WTC11 (cell line): ENCODE results near the gene RASL11A. TPM values are rescaled to one million over a fixed set of nuclear protein-coding genes. Genes with fewer than 3 reads are reported as not detected.
A peak's percentile ranks its signal among the peaks of the same experiment; 100 is the strongest.
"Not testable (repeated sequence)": the region's sequence is repeated elsewhere in the genome, so short reads cannot be mapped to it uniquely, and the experiment has no call there.

ENCODE experiments used
- ATAC-seq: fragments of 200-7000 bp; cut with Tn5 transposase; 2 replicates; pipeline ENCODE4 v1.10.0; 2021; ENCODE audit warnings: mild to moderate bottlenecking, moderate library complexity
- CTCF ChIA-PET: fragments of 300-600 bp; sonication (Branson Sonifier 250); formaldehyde crosslinking; loops from one replicate; lab custom pipeline; 2021; ENCODE audit warnings: antibody characterized with exemption; lab: Charles Lee
- POLR2A ChIA-PET: fragments of 350-600 bp; sonication (Branson Sonifier 250); formaldehyde crosslinking; loops from one replicate; lab custom pipeline; 2021; ENCODE audit warnings: antibody characterized with exemption; lab: Charles Lee
- DNase-seq: peaks from one replicate; pipeline ENCODE4 v3.0.0; 2021; ENCODE audit warnings: low spot score
- H3K27ac Mint-ChIP-seq: 2 replicates; pipeline ENCODE4 v1.8.0; 2021; ENCODE audit warnings: mixed read lengths
- H3K27me3 Mint-ChIP-seq: 2 replicates; pipeline ENCODE4 v1.8.0; 2021; ENCODE audit warnings: low read depth, mild to moderate bottlenecking, moderate library complexity, mixed read lengths
- H3K36me3 Mint-ChIP-seq: 2 replicates; pipeline ENCODE4 v1.8.0; 2021; ENCODE audit warnings: mixed read lengths
- H3K4me1 Mint-ChIP-seq: 2 replicates; pipeline ENCODE4 v1.8.0; 2022; ENCODE audit warnings: mixed read lengths
- H3K4me3 Mint-ChIP-seq: 2 replicates; pipeline ENCODE4 v1.8.0; 2021; ENCODE audit warnings: mild to moderate bottlenecking, moderate library complexity, mixed read lengths
- H3K9me3 Mint-ChIP-seq: 2 replicates; pipeline ENCODE4 v1.8.0; 2021; ENCODE audit warnings: mixed read lengths
- CTCF ChIP-seq: fragments of 200-600 bp; IDR thresholded peaks from 2 replicates; pipeline ENCODE4 v1.8.0; 2022; ENCODE audit warnings: antibody characterized with exemption
- ESRRA ChIP-seq: sonication (generic); formaldehyde crosslinking; IDR thresholded peaks from 2 replicates; pipeline ENCODE4 v1.8.1; 2022; ENCODE audit warnings: mild to moderate bottlenecking, missing genetic modification reagents, borderline replicate concordance
- GRHL2 ChIP-seq: fragments of 250-450 bp; sonication (Bioruptor Pico); IDR thresholded peaks from 2 replicates; pipeline ENCODE4 v1.8.0; 2022; ENCODE audit warnings: mild to moderate bottlenecking, moderate library complexity; ENCODE audit not compliant: insufficient replicate concordance, severe bottlenecking
- JUN ChIP-seq: sonication (generic); formaldehyde crosslinking; IDR thresholded peaks from 2 replicates; pipeline ENCODE4 v1.8.0; 2023; ENCODE audit warnings: mild to moderate bottlenecking, missing genetic modification reagents
- NR3C1 ChIP-seq: sonication (generic); formaldehyde crosslinking; conservative IDR thresholded peaks from 2 replicates; pipeline ENCODE4 v1.8.1; 2023; ENCODE audit warnings: low read depth, mild to moderate bottlenecking, missing genetic modification reagents
- SP1 ChIP-seq: sonication (generic); formaldehyde crosslinking; conservative IDR thresholded peaks from 2 replicates; pipeline ENCODE4 v1.8.1; 2022; ENCODE audit warnings: missing genetic modification reagents
- TEAD4 ChIP-seq: sonication (generic); formaldehyde crosslinking; IDR thresholded peaks from 2 replicates; pipeline ENCODE4 v1.8.0; 2022; ENCODE audit warnings: mild to moderate bottlenecking, missing genetic modification reagents
- ZNF121 ChIP-seq: sonication (generic); formaldehyde crosslinking; IDR thresholded peaks from 2 replicates; pipeline ENCODE4 v1.8.0; 2023; ENCODE audit warnings: missing genetic modification reagents
- ZSCAN18 ChIP-seq: fragments of 250-450 bp; sonication (Bioruptor Pico); IDR thresholded peaks from 2 replicates; pipeline ENCODE4 v2.1.2; 2022; ENCODE audit warnings: mild to moderate bottlenecking, moderate library complexity
- total RNA-seq: library from RNA; stranded (reverse); gene quantifications from 3 replicates; pipeline ENCODE4 v1.2.3, GENCODE V29; 2021
- TF ChIP-seq, protein P1 (sequence below): fragments of 250-450 bp; sonication (Bioruptor Pico); IDR thresholded peaks from 2 replicates; pipeline ENCODE4 v1.9.0; 2021; ENCODE audit warnings: moderate library complexity, mild to moderate bottlenecking, inconsistent platforms, borderline replicate concordance
- TF ChIP-seq, protein P2 (sequence below): sonication (generic); formaldehyde crosslinking; IDR thresholded peaks from 2 replicates; pipeline ENCODE4 v1.8.1; 2023; ENCODE audit warnings: mild to moderate bottlenecking, moderate library complexity, missing genetic modification reagents
- TF ChIP-seq, protein P3 (sequence below): sonication (generic); formaldehyde crosslinking; conservative IDR thresholded peaks from 2 replicates; pipeline ENCODE4 v1.8.1; 2023; ENCODE audit warnings: mild to moderate bottlenecking, low read depth, missing genetic modification reagents, moderate library complexity
- TF ChIP-seq, protein P4 (sequence below): sonication (generic); formaldehyde crosslinking; IDR thresholded peaks from 2 replicates; pipeline ENCODE4 v1.8.1; 2022; ENCODE audit warnings: low read depth, missing genetic modification reagents, borderline replicate concordance

The RASL11A gene
- total RNA-seq, 1 experiment from 2014 or later, result 3.5 TPM

GRCh38 chr13:27270594-27271520 lies at the start of gene RASL11A (continued):
- TF ChIP-seq, protein P1, sequence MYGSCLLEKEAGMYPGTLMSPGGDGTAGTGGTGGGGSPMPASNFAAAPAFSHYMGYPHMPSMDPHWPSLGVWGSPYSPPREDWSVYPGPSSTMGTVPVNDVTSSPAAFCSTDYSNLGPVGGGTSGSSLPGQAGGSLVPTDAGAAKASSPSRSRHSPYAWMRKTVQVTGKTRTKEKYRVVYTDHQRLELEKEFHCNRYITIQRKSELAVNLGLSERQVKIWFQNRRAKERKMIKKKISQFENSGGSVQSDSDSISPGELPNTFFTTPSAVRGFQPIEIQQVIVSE (CRISPR knock-in tag), result no peak
- TF ChIP-seq SP1 (0 out of 2 replicates have a peak, but pooled peaks have one; percentile 30), ZNF121 (CRISPR knock-in tag) (no peak), CTCF (peak; percentile 91), NR3C1 (CRISPR knock-in tag) (no peak), JUN (CRISPR knock-in tag) (no peak), GRHL2 (CRISPR knock-in tag) (no peak), ZSCAN18 (CRISPR knock-in tag) (no peak), ESRRA (CRISPR knock-in tag) (peak; percentile 35; the same call in 1 of the 2 replicates), TEAD4 (CRISPR knock-in tag) (no peak)
- TF ChIP-seq, protein P2, sequence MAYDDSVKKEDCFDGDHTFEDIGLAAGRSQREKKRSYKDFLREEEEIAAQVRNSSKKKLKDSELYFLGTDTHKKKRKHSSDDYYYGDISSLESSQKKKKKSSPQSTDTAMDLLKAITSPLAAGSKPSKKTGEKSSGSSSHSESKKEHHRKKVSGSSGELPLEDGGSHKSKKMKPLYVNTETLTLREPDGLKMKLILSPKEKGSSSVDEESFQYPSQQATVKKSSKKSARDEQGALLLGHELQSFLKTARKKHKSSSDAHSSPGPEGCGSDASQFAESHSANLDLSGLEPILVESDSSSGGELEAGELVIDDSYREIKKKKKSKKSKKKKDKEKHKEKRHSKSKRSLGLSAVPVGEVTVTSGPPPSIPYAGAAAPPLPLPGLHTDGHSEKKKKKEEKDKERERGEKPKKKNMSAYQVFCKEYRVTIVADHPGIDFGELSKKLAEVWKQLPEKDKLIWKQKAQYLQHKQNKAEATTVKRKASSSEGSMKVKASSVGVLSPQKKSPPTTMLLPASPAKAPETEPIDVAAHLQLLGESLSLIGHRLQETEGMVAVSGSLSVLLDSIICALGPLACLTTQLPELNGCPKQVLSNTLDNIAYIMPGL (CRISPR knock-in tag), result peak; percentile 99
- TF ChIP-seq, protein P3, sequence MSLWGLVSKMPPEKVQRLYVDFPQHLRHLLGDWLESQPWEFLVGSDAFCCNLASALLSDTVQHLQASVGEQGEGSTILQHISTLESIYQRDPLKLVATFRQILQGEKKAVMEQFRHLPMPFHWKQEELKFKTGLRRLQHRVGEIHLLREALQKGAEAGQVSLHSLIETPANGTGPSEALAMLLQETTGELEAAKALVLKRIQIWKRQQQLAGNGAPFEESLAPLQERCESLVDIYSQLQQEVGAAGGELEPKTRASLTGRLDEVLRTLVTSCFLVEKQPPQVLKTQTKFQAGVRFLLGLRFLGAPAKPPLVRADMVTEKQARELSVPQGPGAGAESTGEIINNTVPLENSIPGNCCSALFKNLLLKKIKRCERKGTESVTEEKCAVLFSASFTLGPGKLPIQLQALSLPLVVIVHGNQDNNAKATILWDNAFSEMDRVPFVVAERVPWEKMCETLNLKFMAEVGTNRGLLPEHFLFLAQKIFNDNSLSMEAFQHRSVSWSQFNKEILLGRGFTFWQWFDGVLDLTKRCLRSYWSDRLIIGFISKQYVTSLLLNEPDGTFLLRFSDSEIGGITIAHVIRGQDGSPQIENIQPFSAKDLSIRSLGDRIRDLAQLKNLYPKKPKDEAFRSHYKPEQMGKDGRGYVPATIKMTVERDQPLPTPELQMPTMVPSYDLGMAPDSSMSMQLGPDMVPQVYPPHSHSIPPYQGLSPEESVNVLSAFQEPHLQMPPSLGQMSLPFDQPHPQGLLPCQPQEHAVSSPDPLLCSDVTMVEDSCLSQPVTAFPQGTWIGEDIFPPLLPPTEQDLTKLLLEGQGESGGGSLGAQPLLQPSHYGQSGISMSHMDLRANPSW, result no peak
- TF ChIP-seq, protein P4, sequence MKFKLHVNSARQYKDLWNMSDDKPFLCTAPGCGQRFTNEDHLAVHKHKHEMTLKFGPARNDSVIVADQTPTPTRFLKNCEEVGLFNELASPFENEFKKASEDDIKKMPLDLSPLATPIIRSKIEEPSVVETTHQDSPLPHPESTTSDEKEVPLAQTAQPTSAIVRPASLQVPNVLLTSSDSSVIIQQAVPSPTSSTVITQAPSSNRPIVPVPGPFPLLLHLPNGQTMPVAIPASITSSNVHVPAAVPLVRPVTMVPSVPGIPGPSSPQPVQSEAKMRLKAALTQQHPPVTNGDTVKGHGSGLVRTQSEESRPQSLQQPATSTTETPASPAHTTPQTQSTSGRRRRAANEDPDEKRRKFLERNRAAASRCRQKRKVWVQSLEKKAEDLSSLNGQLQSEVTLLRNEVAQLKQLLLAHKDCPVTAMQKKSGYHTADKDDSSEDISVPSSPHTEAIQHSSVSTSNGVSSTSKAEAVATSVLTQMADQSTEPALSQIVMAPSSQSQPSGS (CRISPR knock-in tag), result no peak

GRCh38 chr13:27222100-27222499 lies 48.5 kb upstream of the RASL11A start:
- H3K4me1 Mint-ChIP-seq, POLR2A ChIA-PET, CTCF ChIA-PET: not testable (repeated sequence)

More at GRCh38 chr13:27222100-27222499, 48.5 kb upstream of the RASL11A start:
- Mint-ChIP-seq H3K27me3 (peaks cover 96% of the 10 kb centered on the region), H3K36me3 (peaks cover 17% of the 10 kb centered on the region), H3K9me3 (peaks cover 25% of the 10 kb centered on the region)
- not testable (repeated sequence) for DNase-seq, H3K4me3 Mint-ChIP-seq, H3K27ac Mint-ChIP-seq, ATAC-seq
